PFSK-1 (cell line): Measurements from ENCODE around the gene ADGRF3.

Source experiments
- FOXP2 ChIP-seq: optimal IDR thresholded peaks from 2 replicates; pipeline ENCODE3; 2011; ENCODE audit warnings: borderline replicate concordance, control low read depth, inconsistent platforms; ENCODE audit not compliant: insufficient read depth; ENCODE audit errors: extremely low read length, extremely low read depth
- POLR2AphosphoS5 ChIP-seq: IDR thresholded peaks from 2 replicates; pipeline ENCODE4 v1.6.1; 2012; ENCODE audit warnings: low read depth, mild to moderate bottlenecking, control low read depth, low read length, moderate library complexity
- REST ChIP-seq, 2 experiments: IDR thresholded peaks; 2 replicates each; pipeline versions ENCODE4 v1.6.1 to v1.8.0; 2011 to 2012; ENCODE audit warnings: low read depth in 2 of 2, low read length in 2 of 2, control low read depth in 1 of 2, inconsistent platforms in 1 of 2, mild to moderate bottlenecking in 1 of 2, moderate library complexity in 1 of 2; ENCODE audit not compliant: insufficient read depth in 1 of 2
- SIN3A ChIP-seq: IDR thresholded peaks from 2 replicates; pipeline ENCODE4 v1.6.1; 2012; ENCODE audit warnings: mild to moderate bottlenecking, low read length, moderate library complexity, borderline replicate concordance; ENCODE audit not compliant: insufficient read depth
- TAF1 ChIP-seq: IDR thresholded peaks from 2 replicates; pipeline ENCODE4 v1.6.1; 2012; ENCODE audit warnings: low read length, control low read depth, borderline replicate concordance; ENCODE audit not compliant: insufficient read depth

- no peak for TF ChIP-seq TAF1
- TF ChIP-seq POLR2AphosphoS5 = no peak
- TF ChIP-seq REST (IDR thresholded peaks at IDR 0.05; ENCODE audit: insufficient read depth in 1 of 2, low read depth in 2 of 2, low read length in 2 of 2) = no peak
- TF ChIP-seq SIN3A = no peak
- TF ChIP-seq FOXP2 = no peak
Measured at GRCh38 chr2:26298638-26299393, 47.8 kb downstream of the ADGRF3 start.
